HG03439 (cell line): ENCODE data around the gene KLK11.
"Not testable (repeated sequence)": the region's sequence is repeated elsewhere in the genome, so short reads cannot be mapped to it uniquely, and the experiment has no call there.

Experiments used
- ATAC-seq: cut with Tn5 transposase; IDR thresholded peaks from one replicate; pipeline ENCODE4 v1.9.1; 2021; ENCODE audit warnings: mild to moderate bottlenecking, moderate library complexity; ENCODE audit not compliant: unreplicated experiment

The KLK11 gene

DNA sequence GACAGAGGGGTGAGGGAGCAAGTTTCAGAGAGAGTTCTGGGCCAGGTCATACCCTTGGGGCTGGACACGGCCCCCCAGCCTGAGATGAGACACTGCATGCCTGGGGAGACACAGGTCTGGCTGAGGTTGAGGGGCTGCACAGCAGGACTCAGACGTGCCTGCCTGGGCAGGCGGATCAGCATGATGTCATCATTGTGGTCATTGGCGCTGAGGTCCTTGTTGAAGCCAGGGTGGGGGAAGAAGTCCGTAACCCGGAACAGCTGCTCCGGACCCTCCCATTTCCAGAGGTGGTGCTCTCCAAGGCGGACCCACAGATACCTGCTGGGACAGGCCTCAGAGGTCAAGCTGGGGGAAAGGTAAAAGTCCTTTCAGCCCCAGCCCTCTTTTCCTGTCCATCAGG is 20.0 kb downstream of the KLK11 start:
- no peak for ATAC-seq

DNA sequence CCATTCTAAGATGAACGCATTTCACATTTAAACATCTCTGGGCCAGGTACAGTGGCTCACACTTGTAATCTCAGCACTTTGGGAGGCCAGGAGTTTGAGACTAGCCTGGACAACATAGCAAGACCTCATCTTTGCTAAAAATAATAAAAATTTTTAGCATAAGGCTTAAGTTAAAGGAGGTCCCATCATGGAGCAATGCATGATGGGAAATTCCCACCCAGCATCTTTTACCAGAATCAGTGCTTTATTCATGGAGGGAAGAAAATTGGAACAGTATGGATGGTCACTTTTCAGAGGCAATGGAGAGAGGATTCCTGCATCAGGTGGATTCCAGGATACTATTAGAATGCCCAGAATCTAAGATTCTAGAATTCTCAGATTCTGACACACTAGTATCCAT is 21.2 kb downstream of the KLK11 start:
- no peak for ATAC-seq

DNA sequence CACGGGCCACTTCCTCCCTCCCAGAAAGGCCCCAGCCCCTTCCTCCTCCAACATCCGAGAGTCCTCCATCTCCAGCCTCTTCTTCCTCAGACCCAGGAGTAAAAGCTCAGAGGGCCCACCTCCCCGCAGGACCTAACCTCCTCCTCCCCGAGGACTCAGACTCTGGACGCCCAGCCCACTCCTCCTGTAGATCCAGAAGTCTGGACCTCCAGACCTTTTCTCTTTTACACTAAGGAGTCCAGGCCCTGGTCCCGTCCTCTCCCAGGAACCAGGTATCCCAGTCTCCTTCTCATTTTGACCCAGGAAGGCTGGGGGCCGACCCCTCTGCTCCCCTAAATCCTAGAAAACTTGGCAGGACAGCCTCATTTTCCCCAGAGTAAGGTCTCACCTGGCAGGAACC is 23.1 kb downstream of the KLK11 start:
- no peak for ATAC-seq

DNA sequence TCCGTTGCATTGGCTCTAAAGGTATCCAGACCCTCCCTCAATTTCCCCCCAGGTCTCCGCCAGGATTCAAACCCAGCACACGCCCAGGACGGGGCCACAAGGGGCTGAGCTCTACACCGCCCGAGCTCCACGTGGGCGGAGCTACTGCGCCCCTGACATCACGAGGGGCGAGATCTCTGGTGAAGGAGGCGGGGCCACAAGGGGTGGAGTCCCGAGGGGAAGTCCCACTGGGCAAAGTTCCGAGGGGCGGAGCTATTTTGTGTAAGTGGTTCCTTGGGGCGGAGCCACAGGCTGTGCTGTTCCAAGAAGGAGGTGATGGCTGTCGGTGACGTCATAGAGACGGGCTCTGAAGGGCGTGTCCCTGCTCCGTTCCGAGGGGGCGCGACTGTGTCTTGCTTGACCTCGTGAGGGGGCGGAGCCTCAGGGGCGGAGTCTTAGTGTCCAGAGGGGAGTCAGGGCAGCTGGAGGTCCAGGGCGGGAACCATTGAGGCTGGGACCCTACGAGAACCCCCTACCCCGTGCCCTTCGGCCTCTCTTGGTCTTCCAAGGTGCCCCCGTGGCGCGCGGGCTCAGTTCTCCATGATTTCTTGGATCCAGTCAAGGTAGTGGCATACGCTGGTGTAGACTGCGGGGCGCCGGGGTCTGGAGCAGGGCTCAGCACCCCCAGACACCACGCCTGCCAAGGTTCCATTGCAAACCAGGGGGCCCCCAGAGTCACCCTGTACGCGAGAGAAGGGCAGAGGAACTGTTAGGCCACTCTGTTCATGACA is 23.7 kb downstream of the KLK11 start:
- no peak for ATAC-seq

DNA sequence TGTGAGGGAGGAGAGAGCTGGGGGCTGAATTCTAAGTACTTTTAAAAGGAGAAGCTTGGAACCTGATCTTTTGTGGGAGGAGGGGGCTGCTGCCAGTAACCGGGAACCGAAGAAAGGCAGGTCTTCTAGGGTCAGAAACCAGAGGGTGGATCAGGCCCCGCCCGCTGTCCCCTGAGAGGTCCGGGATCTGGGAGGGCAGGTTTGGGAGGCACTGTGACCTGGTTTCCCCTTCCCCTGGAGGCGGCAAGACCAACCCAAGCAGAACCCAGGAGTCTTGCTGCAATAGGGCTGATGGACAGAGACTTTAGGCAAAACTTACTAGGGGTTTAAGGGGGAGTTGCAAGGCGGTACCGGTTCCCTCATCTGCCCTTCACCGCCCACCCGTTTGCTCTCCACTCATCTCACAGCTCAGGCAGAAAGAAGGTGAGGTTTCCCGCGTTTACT is 24.3 kb downstream of the KLK11 start:
- no peak for ATAC-seq

DNA sequence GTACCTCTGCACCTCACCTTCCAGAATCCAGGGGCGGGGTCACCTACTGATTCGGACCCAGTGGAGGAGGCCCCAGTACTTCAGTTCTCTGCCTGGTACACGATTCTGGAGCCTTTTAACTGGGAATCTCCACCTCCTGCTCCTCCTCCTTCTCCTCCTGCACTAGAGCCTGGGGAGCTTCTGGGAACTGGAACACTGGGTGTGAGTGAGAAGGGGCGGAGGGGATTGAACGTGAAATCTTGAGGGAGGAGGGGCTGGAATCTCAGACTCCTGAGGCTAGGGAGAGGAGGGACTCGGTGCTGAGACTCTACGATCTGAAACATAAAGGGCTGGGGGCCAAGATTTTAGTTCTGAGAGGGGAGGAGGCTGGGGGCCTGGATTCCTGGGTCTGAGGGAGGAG is 24.9 kb downstream of the KLK11 start, which contains the start of gene KLK8:
Gene KLK8, minus strand, starts transcription at position 90 of the 400 bp plus-strand sequence. CDS start 437 bp downstream, outside the sequence.
- ATAC-seq, result no peak

DNA sequence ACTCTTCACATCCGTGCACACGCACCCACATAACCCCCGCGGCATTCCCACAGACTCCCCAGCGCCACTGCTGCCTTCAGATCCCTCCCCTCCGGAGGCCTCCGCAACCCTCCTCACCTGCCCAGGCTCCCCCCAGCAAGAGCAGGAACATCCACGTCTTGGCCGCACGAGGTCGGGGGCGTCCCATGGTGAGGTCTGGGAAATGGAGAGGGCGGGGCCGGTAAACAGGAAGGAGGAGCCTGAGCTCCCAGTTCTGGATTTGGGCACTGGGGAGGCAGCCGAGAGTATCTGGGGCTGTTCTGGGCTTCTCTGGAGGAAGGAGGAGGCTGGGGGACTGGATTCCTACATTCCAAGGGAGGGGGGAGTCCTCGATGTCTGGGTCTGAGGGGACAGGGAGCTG is 25.4 kb downstream of the KLK11 start:
- no peak for ATAC-seq

DNA sequence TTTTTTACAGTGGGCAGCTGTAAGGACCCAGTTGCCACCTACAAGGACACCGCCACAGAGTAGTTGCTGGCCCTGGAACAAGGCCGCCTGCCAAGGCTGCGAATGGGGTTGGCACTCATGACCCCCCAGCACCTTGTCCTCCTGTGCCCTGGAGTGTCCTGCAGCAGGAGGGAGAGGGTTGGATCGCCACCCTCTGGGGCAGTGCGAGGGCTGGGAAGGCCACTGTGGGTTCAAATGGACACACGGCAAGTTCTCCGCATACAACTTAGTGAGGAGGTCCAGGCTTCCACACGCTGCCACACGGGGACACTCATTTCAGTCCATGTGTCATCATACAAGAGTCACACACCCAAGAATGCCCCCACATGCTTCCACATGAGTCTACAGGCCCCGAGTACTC is 26.0 kb downstream of the KLK11 start:
- ATAC-seq, result no peak

DNA sequence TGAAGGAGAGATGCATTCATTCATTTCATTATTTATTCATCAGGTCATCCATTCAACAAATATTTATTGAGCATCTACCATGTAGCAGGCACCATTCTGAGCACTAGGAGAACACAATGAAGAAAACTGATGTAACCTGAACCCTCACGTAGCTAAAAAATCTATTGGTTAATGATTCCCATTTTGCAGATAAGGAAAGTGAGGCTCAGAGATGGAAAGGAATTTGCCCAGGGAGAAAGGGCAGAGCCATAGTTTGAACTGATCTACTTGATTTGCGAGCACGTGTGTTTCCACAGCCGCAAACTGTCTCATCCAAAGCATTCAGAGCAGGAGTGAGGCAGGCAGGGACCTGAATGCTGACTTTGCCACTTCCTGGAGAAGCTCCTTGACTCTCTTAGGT is 27.7 kb downstream of the KLK11 start:
- ATAC-seq, result no peak

DNA sequence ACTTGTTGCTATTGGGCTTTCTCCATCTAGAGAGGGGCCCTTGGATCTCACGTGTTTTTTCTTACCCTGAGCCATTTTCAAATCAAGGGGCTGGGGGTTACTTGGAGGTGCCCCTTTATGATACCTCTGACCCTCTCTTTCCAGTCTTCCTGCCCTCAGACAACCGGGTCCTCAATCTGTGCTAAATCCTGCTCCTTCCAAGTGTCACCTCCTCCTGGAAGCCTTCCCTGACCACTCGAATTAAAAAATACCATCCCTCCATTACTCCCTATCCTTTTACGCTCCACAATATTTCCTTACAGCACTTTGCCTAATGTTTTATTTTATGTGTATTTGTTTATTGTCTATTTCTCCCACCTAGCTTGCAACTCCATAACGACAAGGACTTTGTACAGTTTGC is 28.4 kb downstream of the KLK11 start:
- no peak for ATAC-seq

DNA sequence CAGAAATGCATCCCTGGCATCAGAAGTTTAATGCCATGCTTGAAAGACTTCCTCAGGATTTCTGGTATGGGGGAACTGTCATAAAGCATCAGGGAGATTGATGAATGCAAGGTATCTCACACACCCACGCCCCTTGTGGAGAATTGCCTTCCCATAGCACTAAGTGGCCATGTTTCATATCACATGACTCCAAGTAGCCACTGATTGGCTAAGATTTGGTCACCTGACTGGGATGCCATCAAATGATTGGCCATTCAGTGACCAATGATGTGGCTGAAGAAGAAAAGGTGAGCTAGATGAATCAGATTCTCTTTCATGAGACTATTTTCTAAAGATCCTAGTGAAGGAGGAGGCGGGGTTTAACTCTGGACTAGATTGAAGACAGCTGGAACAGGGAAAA is 32.3 kb downstream of the KLK11 start:
- ATAC-seq, result no peak

DNA sequence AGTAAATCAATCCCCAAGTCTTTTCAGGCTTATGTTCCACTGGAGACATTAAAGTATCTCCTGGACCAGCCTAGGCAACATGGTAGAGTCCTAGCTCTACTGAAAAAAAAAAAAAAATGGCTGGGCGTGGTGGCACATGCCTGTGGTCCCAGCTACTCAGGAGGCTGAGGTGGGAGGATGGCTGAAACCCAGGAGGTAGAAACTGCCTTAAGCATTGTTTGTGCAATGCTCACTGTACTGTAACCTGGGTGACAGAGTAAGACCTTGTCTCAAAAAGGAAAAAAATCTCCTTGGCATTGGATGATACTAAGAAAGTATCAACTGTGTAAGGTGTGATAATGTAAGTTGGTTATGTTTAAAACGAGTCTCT is 33.8 kb downstream of the KLK11 start:
- no peak for ATAC-seq

DNA sequence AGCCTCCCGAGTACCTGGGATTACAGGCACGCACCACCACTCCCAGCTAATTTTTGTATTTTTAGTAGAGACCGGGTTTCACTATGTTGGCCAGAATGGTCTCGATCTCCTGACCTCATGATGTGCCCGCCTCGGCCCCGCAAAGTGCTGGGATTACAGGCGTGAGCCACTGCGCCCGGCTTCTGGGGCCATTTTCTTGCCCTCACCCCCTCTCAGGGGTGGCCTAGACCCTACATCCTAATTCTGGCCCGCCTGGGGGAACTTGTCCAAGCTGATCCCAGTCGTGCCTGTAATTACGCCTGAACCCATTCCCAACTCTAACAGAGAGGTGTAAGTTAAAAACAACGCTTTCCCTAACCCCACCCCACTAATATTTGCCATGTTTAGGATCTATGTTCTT is 42.0 kb downstream of the KLK11 start:
- not testable (repeated sequence) for ATAC-seq

DNA sequence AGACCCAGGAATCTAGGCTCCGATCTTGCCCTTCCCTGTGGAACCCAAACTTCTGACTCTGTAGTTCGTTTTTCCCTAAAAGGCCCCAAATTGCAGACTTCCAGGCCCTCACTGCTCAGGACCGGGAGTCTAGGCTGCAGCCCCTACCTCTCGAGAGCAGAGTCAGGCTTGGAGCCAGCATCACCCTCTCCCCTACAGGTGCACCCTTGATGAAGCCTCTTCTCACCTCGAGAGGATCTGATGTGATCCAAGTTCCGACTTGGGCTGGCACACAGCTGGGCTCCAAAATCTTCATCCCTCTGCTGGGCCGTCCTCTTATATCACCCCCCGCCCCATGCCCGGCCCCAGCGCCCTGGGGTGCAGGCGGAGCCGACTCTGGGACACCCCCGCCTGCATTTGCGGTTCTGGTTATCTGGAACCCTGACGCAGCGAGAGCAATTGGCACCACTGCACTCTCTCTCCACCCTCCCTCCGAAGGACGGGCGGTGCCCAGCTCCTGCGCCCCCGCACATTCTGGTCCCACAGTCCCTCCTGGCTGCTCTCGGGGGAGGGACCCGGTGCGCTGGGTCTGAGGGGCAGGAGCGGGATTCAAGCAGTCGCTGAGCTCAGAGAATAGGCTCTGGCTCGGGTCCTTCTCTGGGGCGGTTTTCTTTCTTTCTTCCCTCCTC is 42.7 kb downstream of the KLK11 start, which contains the start of gene KLK7:
Gene KLK7, minus strand, starts transcription at position 293 of the 668 bp plus-strand sequence. CDS start 1,518 bp downstream, outside the sequence.
- ATAC-seq, result no peak

DNA sequence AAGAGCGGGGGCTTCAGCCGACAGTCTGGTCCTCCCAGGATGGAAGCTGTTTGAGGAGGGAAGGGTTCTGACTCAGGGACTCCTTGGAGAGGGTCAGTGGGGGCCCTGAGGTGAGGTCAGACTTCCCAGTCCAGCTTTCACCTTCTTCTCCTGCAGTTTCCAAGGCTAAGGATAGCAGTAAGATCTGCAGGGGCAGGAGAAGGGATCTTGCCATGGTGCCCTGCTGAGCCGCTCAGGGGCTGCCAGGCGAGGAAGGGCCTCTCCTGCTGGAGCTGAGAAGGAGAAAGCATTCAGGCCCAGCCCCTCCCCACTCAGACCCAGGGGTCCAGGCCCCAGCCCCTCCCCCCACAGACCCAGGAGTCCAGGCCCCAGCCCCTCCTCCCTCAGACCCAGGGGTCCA is 44.2 kb downstream of the KLK11 start:
- no peak for ATAC-seq

DNA sequence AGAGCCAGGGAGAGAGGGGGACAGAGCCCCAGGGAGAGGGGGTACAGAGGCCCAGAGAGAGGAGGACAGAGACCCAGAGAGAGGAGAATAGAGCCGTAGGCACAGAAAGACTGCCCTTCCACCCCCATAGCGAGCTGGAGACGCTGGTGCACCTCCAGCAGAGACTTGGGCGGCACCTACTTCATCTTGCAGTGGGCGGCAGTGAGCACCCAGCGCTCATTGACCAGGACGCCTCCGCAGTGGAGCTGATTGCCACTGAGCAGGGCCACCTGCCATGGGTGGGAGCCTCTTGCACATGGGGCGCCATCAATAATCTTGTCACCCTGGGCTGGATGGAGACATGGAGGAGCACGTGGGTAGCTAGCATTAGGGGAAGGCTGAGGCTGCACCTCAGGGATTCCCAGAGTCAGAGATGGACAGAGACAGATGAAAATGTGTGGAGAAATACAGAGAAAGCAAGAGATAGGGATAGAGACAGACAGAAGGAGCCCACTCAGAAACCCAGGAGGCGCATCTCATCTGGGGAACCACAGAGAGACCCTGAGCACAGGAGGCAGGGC is 44.7 kb downstream of the KLK11 start:
- ATAC-seq, result no peak

DNA sequence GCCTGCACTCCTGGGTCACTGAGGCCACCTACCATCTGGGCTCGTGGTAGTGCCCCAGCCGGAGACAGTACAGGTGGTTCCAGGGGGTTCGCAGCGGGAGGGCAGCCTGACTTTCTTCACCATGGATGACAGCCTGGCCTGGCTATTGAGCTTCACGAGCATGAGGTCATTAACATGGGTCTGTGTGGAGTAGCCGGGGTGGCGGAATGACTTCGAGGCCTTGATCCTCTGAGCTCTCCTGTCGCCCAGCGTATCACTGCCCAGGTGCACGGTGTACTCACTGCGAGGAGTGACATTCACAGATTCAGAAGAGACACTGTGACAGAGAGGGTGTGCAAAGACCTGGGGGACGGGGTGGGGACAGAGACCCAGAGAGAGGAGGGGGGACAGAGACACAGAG is 46.2 kb downstream of the KLK11 start:
- ATAC-seq, result no peak

DNA sequence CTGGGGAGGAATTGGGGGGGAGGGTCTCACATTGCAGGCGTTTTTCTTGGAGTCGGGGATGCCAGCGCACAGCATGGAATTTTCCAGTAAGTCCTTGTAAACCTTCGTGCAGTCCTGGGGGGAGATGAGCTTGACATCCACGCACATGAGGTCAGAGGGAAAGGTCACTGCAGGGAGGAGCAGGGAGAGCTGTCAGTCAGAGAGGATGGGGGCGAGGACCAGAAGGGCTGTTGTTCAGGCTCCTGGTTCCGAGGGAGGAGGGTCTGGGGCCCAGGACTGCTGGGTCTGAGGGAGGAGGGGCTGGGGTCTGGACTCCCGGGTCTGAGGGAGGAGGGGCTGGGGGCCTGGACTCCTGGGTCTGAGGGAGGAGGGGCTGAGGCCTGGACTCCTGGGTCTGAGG is 46.7 kb downstream of the KLK11 start:
- ATAC-seq, result no peak

DNA sequence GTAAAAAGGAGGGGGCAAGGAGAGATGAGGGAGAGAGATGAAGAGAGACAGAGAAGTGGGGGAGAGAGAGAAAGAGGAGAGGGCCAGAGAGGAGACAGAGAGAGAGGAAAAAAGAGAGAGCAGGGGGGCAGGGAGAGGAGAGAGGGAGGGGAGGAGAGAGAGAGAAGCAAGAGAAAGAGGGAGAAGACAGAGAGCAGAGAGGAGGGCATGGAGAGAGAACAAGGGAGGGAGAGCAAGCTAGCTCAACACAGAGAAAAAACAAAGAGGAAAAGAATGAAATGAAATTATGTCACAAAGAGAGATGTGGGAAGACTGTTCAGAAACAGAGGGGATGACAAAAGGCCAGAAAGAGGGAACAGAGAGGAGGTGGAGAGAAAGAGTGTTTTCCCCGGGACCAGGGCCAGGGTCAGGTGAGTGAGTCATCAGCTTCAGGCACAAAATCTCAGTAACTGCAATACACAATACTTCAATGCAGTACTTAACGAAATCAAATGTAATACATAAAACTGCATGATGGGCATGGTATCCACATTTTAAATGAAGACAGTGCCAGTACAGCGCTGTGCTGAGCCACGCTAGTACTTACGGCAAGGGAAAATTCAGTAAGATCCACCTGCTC is 47.5 kb downstream of the KLK11 start:
- ATAC-seq, result no peak

DNA sequence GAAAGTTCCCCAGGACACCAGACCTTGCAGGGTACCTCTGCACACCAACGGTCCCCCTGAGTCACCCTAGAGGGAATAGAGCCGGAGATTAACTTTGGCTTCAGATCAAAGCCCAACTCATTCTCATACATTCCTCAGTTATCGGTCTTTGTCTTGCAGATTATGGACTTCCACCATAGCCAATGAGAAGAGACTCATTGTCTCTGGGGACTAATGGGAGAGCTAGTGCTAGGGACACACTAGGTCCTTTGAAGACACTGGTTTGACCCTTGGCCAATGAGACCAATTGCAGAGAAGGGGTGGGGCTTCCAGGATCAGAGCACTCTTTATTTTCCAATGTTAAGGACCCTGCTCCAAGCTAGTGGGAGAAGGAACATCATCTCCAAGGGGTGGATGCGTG is 48.8 kb downstream of the KLK11 start:
- no peak for ATAC-seq

DNA sequence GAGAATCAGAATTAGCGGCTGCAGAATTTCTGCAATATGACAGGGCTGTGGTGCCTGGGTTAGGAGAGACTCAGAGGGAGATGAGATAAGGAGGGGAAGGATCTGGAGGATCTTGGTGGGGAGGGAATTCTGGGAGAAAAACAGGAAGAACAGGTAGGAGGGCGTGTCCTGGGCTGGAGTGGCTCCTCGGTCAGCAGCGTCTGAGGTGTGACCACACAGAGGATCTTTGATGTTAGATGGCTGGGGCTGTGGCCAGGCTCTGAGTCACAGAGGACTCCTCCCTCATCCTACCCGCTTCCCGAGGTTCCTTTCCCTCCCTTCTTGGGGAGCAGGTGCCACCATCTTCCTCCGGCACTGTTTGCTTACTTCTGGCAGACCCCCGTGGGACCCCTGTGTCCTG is 50.6 kb downstream of the KLK11 start:
- ATAC-seq, result no peak
